Suprapubic skin (tissue), 3 donors: ENCODE measurements around the gene TMEM217.

Source experiments
- CTCF ChIP-seq, 2 donors: fragments of 200-600 bp in 1 of 2; fragments of 450-650 bp in 1 of 2; sonication (generic) in 1 of 2; IDR thresholded peaks; one replicate each; pipeline ENCODE4 v1.5.1; 2016 to 2019; ENCODE audit warnings: antibody characterized with exemption in 2 of 2, mild to moderate bottlenecking in 1 of 2, moderate library complexity in 1 of 2
- EP300 ChIP-seq: sonication (generic); formaldehyde crosslinking; IDR thresholded peaks from one replicate; pipeline ENCODE4 v1.6.1; 2017; ENCODE audit warnings: antibody characterized with exemption
- POLR2A ChIP-seq, 2 donors: fragments of 450-650 bp; IDR thresholded peaks; one replicate each; pipeline ENCODE4 v1.6.1; 2017; ENCODE audit warnings: antibody characterized with exemption in 2 of 2, mild to moderate bottlenecking in 2 of 2, moderate library complexity in 2 of 2

- TF ChIP-seq CTCF (IDR thresholded peaks at IDR 0.05): no peak
- no peak for TF ChIP-seq POLR2A (IDR thresholded peaks at IDR 0.05)
- TF ChIP-seq EP300: no peak
These were observed 4.4 kb downstream of the TMEM217 start for GRCh38 chr6:37253486-37254007.
